LNCaP clone FGC (cell line): ENCODE results near the gene IFT80.

ENCODE experiments used
- DNase-seq: peaks from one replicate; pipeline ENCODE4 v3.0.0-alpha.2; 2011; ENCODE audit warnings: low read depth
- H3K4me3 ChIP-seq: 2 replicates; pipeline ENCODE4 v1.5.1; 2011; ENCODE audit warnings: mild to moderate bottlenecking, low read depth, low read length, control low read depth
- TF ChIP-seq, protein P1 (sequence below): IDR thresholded peaks from 2 replicates; pipeline ENCODE4 v1.5.1; 2012; ENCODE audit warnings: mild to moderate bottlenecking; ENCODE audit not compliant: control insufficient read depth, insufficient read depth; ENCODE audit errors: extremely low read depth

Gene IFT80

GRCh38 chr3:160296591-160296990 is 102.4 kb downstream of the IFT80 start:
- no peak for DNase-seq
- TF ChIP-seq, protein P1, sequence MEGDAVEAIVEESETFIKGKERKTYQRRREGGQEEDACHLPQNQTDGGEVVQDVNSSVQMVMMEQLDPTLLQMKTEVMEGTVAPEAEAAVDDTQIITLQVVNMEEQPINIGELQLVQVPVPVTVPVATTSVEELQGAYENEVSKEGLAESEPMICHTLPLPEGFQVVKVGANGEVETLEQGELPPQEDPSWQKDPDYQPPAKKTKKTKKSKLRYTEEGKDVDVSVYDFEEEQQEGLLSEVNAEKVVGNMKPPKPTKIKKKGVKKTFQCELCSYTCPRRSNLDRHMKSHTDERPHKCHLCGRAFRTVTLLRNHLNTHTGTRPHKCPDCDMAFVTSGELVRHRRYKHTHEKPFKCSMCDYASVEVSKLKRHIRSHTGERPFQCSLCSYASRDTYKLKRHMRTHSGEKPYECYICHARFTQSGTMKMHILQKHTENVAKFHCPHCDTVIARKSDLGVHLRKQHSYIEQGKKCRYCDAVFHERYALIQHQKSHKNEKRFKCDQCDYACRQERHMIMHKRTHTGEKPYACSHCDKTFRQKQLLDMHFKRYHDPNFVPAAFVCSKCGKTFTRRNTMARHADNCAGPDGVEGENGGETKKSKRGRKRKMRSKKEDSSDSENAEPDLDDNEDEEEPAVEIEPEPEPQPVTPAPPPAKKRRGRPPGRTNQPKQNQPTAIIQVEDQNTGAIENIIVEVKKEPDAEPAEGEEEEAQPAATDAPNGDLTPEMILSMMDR: no peak
- H3K4me3 ChIP-seq: no peak overlapping the region

DNA sequence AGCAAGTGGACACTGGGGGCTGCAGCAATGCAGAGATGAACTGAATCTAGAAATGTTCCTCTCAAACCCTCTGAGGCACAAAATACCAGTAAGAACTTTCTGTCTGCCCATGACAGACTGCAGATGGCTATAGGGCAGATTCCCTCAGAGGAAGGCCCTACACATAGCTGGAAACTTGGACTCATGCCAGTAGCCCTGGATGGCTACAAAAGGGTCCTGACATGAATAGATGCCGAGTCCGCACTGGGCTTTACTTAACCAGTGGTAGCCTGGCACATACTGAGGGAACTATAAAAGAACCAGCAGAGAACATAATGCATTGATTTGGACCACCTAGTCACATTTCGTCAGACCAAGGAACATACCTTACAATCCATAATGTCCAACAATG is 107.1 kb downstream of the IFT80 start:
- TF ChIP-seq, protein P1: no peak
- H3K4me3 ChIP-seq: no peak overlapping the region
- DNase-seq: no peak

DNA sequence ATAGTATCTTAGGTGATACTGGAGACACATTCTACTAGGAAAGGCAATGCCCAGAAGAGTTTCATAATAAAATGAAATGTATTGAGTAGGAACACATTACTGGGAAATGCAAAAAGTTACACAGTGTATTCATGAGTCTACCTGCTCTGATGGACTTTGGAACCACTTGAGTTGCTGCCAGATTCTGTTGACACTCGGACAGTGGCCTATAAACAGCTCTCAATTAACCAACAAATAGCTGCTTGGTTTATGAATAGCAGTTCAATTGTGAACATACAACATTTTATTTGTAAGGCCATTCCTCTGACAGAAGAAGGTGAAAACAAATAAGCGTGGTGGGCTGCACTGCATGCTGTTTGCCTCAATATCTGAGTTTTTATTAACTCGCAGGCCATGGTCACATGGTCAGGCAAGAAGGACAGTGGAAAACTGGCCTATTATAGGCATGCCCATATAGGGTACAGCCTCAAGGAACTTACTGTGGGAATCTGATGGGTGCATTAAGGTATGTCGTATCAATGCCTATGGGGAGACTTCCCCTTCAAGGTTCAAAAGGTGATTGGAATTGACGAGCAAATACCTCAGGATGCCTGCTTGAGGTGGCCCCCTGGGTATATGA is 107.6 kb downstream of the IFT80 start:
- no peak overlapping the region for H3K4me3 ChIP-seq
- TF ChIP-seq, protein P1: no peak
- DNase-seq: no peak

DNA sequence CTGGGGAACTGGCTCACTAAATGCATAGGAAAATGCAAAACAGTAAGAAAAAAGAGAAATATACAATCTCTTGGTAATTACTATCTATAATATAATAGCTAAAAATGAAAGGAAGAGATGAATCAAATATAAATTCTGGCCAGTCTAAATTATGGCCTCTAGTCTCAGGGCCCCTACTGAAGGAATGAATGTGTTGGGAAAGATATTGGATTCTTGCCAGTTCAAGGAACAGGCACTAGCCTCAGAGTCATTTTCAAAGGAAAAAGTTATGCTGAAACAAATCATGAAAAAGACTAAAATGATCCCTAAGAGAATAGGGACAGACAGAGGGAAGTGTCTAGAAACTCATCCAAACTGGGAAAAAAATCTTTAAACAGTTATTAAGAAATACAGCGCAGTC is 111.4 kb downstream of the IFT80 start:
- no peak for DNase-seq
- no peak overlapping the region for H3K4me3 ChIP-seq
- TF ChIP-seq, protein P1: no peak

DNA sequence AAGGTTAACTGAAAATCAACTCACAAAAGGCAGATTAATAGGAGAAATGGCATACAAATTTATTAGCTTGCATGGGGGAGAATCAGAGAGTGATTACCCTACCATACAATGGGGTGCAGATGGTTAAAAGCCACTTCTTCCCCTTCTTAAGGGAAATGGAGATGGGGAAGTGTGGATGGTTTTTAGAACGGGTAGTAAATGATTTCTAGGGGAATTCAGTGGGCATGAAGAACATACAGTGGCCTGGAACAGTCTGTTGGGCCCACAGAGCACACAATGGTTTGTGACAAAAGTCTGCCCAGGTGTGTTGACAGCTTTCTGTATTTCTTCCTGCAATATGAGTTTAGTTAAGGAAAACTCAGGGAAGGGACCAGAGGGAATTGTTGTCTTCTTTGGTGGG is 112.8 kb downstream of the IFT80 start:
- TF ChIP-seq, protein P1: no peak
- no peak overlapping the region for H3K4me3 ChIP-seq
- DNase-seq: no peak

GRCh38 chr3:160280836-160281235 is 118.2 kb downstream of the IFT80 start:
- no peak for DNase-seq
- TF ChIP-seq, protein P1: no peak

GRCh38 chr3:160279657-160280056 is 119.4 kb downstream of the IFT80 start:
- H3K4me3 ChIP-seq: no peak overlapping the region
- TF ChIP-seq, protein P1: no peak
- no peak for DNase-seq

More at GRCh38 chr3:160280836-160281235, 118.2 kb downstream of the IFT80 start:
- no peak overlapping the region for H3K4me3 ChIP-seq
